ENCODE results near the gene NOL6. TPM values are rescaled to one million over a fixed set of nuclear protein-coding genes. Genes with fewer than 3 reads are reported as not detected.

Gene NOL6
- total and polyA plus RNA-seq, 2 of the 13 experiments (the other 11 are each of a cell fraction or from before 2014, with no cell fraction given): 17.0 to 30.2 TPM

- 36% methylated on average over 3 of the region's 3 CpGs for WGBS (ENCODE audit: low lambda C conversion rate)
- no peak overlapping the region for H3K4me2 ChIP-seq (ENCODE audit: low read depth, low read length)
- DNase-seq (ENCODE audit: low spot score): no peak
- in situ Hi-C loops (cut with HindIII; ENCODE audit: extremely low pct_ligation_motif_present, low pct_unique_long_range_greater_than_20kb) (no loop called here), intact Hi-C loops (cut with micrococcal nuclease; ENCODE audit: unreplicated experiment) (no loop called here)
- POLR2A ChIA-PET: interaction anchor here (0.7 kb wide), 1 partner anchor 18 kb away, joined by 3 read pairs; no protein-coding TSS in a partner anchor
- H3K27me3 ChIP-seq (ENCODE audit: control insufficient read depth in 1 of 2, insufficient read depth in 2 of 2, low read length in 2 of 2): peaks cover 2 to 21% of the 10 kb centered on the region in 2 experiments; a peak in 4 of 5 replicates
- CTCF ChIA-PET (ENCODE audit: low intra/inter-chr PET ratio, low total read pairs): no interaction called here
- H3K4me1 ChIP-seq (ENCODE audit: insufficient read depth, low read length): peaks cover 44% of the 10 kb centered on the region
- H3K9me3 ChIP-seq (ENCODE audit: low read length): no peaks in the 10 kb centered on the region
- no peaks in the 10 kb centered on the region for H3K79me2 ChIP-seq (ENCODE audit: insufficient read depth, low read length)
- no peaks in the 10 kb centered on the region for H3K36me3 ChIP-seq (replicated peaks in 1 of 2; ENCODE audit: control insufficient read depth in 1 of 2, insufficient read depth in 2 of 2, low read length in 2 of 2)
- H3K9ac ChIP-seq (ENCODE audit: insufficient read depth, low read depth, low read length): no peak overlapping the region
- TF ChIP-seq ZNF557 (CRISPR knock-in tag; IDR thresholded peaks at IDR 0.05) (no peak), IRF9 (CRISPR knock-in tag; IDR thresholded peaks at IDR 0.05; ENCODE audit: borderline replicate concordance) (no peak), ZNF770 (CRISPR knock-in tag; IDR thresholded peaks at IDR 0.05) (no peak), ZNF468 (CRISPR knock-in tag; IDR thresholded peaks at IDR 0.05) (no peak), CEBPG (CRISPR knock-in tag; IDR thresholded peaks at IDR 0.05) (peak; percentile 60), MIER2 (CRISPR knock-in tag; IDR thresholded peaks at IDR 0.05) (no peak), ZNF460 (CRISPR knock-in tag; IDR thresholded peaks at IDR 0.05; ENCODE audit: borderline replicate concordance) (peak; percentile 49; the same call in 1 of the 2 replicates), ZNF121 (CRISPR knock-in tag; IDR thresholded peaks at IDR 0.05) (peak; percentile 74), ZNF580 (CRISPR knock-in tag; IDR thresholded peaks at IDR 0.05; ENCODE audit: borderline replicate concordance, low read depth) (no peak)
- H4K20me1 ChIP-seq (ENCODE audit: insufficient read depth, low read length): no peaks in the 10 kb centered on the region
- no peak overlapping the region for H3K27ac ChIP-seq (ENCODE audit: extremely low read length, insufficient read depth, low read length)
- H3K4me3 ChIP-seq (replicated peaks in 1 of 3; ENCODE audit: insufficient read depth in 1 of 3, low read depth in 2 of 3, low read length in 3 of 3): no peak overlapping the region
- no peak overlapping the region for H2AFZ ChIP-seq (ENCODE audit: low read length)
- FAIRE-seq: no peak
- BruUV-seq (replicated peaks): no TSS peak
- no peak for ATAC-seq
Observed at GRCh38 chr9:33429256-33429985, 44.3 kb downstream of the NOL6 start.

Data from HepG2 (cell line).